B cell (primary cell): ENCODE results near the gene TMEM45A. TPM values are rescaled to one million over a fixed set of nuclear protein-coding genes. Genes with fewer than 3 reads are reported as not detected.

Experiments used
- ATAC-seq: fragments of 200-7000 bp; cut with Tn5 transposase; one replicate; pipeline ENCODE4 v1.10.0; 2021; ENCODE audit warnings: low read depth, mild to moderate bottlenecking, moderate number of reproducible peaks, moderate library complexity
- CTCF ChIA-PET: fragments of 350-600 bp; sonication (Branson Sonifier 250); formaldehyde crosslinking; loops from one replicate; lab custom pipeline; 2021; ENCODE audit warnings: antibody characterized with exemption, inconsistent platforms; lab: Charles Lee
- POLR2A ChIA-PET: fragments of 350-600 bp; sonication (Branson Sonifier 250); formaldehyde crosslinking; loops from one replicate; lab custom pipeline; 2021; ENCODE audit warnings: antibody characterized with exemption; lab: Charles Lee
- DNase-seq: peaks from one replicate; pipeline ENCODE4 v3.0.0; 2013
- H2AFZ ChIP-seq: 2 replicates; pipeline ENCODE4 v1.6.1; 2012; ENCODE audit warnings: mild to moderate bottlenecking, low read depth, low read length; ENCODE audit not compliant: insufficient read depth, poor library complexity, severe bottlenecking
- H3K27ac ChIP-seq, 2 donors: 1 replicate in 1 of 2; 2 replicates in 1 of 2; pipeline ENCODE4 v1.5.1; 2012 to 2013; ENCODE audit warnings: low read length in 2 of 2, mild to moderate bottlenecking in 2 of 2, moderate library complexity in 1 of 2
- H3K27me3 ChIP-seq, 4 experiments: fragments of 200-600 bp in 1 of 4; sonication (generic) in 1 of 4; replicated peaks in 1 of 4; 1 replicate in 2 of 4; 2 replicates in 2 of 4; pipeline versions ENCODE4 v1.6.1 to v1.7.0; 2013 to 2016; ENCODE audit warnings: low read length in 3 of 4, mild to moderate bottlenecking in 2 of 4, mixed read lengths in 1 of 4, moderate library complexity in 1 of 4; ENCODE audit not compliant: insufficient read depth in 4 of 4, control insufficient read depth in 3 of 4; ENCODE audit errors: control extremely low read depth in 1 of 4
- H3K36me3 ChIP-seq, 2 experiments: replicated peaks in 1 of 2; 1 replicate in 1 of 2; 2 replicates in 1 of 2; pipeline versions ENCODE4 v1.6.1 to v1.7.1; 2013; ENCODE audit warnings: low read length in 1 of 2; ENCODE audit not compliant: insufficient read depth in 2 of 2, control insufficient read depth in 1 of 2; ENCODE audit errors: control extremely low read depth in 1 of 2, extremely low read depth in 1 of 2
- H3K4me1 ChIP-seq, 2 donors: fragments of 200-600 bp in 1 of 2; sonication (generic) in 1 of 2; 1 replicate in 1 of 2; 2 replicates in 1 of 2; pipeline versions ENCODE4 v1.5.1 to v1.6.1; 2013 to 2017; ENCODE audit warnings: low read length in 2 of 2; ENCODE audit not compliant: control insufficient read depth in 2 of 2, insufficient read depth in 2 of 2
- H3K4me2 ChIP-seq: replicated peaks from 2 replicates; pipeline ENCODE3; 2012; ENCODE audit warnings: mild to moderate bottlenecking, low read depth, low read length; ENCODE audit not compliant: poor library complexity, severe bottlenecking
- H3K4me3 ChIP-seq, 5 experiments: fragments of 200-600 bp in 1 of 5; sonication (generic) in 1 of 5; 1 replicate in 3 of 5; 2 replicates in 2 of 5; pipeline versions ENCODE4 v1.5.1 to v1.7.0; 2011 to 2016; ENCODE audit warnings: low read length in 4 of 5, mild to moderate bottlenecking in 4 of 5, low read depth in 2 of 5, control low read depth in 1 of 5, moderate library complexity in 1 of 5; ENCODE audit not compliant: insufficient read depth in 1 of 5; ENCODE audit errors: control extremely low read depth in 1 of 5, extremely low read depth in 1 of 5
- H3K79me2 ChIP-seq: fragments of 200-600 bp; sonication (generic); one replicate; pipeline ENCODE4 v1.6.0; 2016; ENCODE audit warnings: low read length; ENCODE audit not compliant: control insufficient read depth, insufficient read depth
- H3K9ac ChIP-seq: fragments of 200-600 bp; sonication (generic); 2 replicates; pipeline ENCODE4 v1.6.1; 2017; ENCODE audit warnings: mild to moderate bottlenecking, low read length, moderate library complexity
- H3K9me3 ChIP-seq, 3 donors: one replicate each; pipeline versions ENCODE4 v1.6.1 to v1.7.1; 2013; ENCODE audit warnings: low read length in 2 of 3; ENCODE audit not compliant: control insufficient read depth in 2 of 3, insufficient read depth in 1 of 3; ENCODE audit errors: control extremely low read depth in 1 of 3
- H4K20me1 ChIP-seq: 2 replicates; pipeline ENCODE4 v1.6.0; 2012; ENCODE audit warnings: mild to moderate bottlenecking, low read length; ENCODE audit not compliant: insufficient read depth, control insufficient read depth, poor library complexity, severe bottlenecking
- H3K27ac Mint-ChIP-seq: one replicate; pipeline ENCODE4 v1.8.0; 2021; ENCODE audit warnings: mixed read lengths
- H3K27me3 Mint-ChIP-seq: one replicate; pipeline ENCODE4 v1.8.0; 2021; ENCODE audit warnings: mixed read lengths
- H3K4me1 Mint-ChIP-seq: one replicate; pipeline ENCODE4 v1.8.0; 2021; ENCODE audit warnings: mixed read lengths
- H3K4me3 Mint-ChIP-seq: one replicate; pipeline ENCODE4 v1.8.0; 2021; ENCODE audit warnings: mixed read lengths
- H3K9me3 Mint-ChIP-seq: one replicate; pipeline ENCODE4 v1.8.0; 2022; ENCODE audit warnings: mixed read lengths; ENCODE audit not compliant: insufficient read depth
- EZH2 ChIP-seq: IDR thresholded peaks from 2 replicates; pipeline ENCODE4 v1.6.1; 2012; ENCODE audit warnings: borderline replicate concordance, low read depth, mild to moderate bottlenecking, moderate library complexity, low read length; ENCODE audit not compliant: insufficient read depth, poor library complexity, severe bottlenecking
- WGBS: methylation state at CpG from one replicate; pipeline ENCODE4 v1.1.5; 2013; ENCODE audit warnings: missing lambda C conversion rate; ENCODE audit not compliant: insufficient coverage; 5-methylcytosine and 5-hydroxymethylcytosine counted together
- intact Hi-C: fragments of 100-400 bp; cut with micrococcal nuclease; formaldehyde crosslinking; loops from one replicate; pipeline ENCODE4 v1.10.0; 2022
- polyA plus RNA-seq: library from polyadenylated mRNA; depleted of rRNA; stranded (reverse); fragments of >200 nt; gene quantifications from 2 replicates; pipeline ENCODE4 v1.2.3, GENCODE V29; 2012
- total RNA-seq, 2 donors: library from RNA; stranded (reverse); fragments of 120-200 nt in 1 of 2; gene quantifications; 1 replicate in 1 of 2; 2 replicates in 1 of 2; pipeline versions ENCODE4 v1.2.3 to v1.2.4, GENCODE V29; 2013 to 2022
- TF ChIP-seq, protein P1 (sequence below): fragments of 200-600 bp; IDR thresholded peaks from one replicate; pipeline ENCODE4 v1.8.0; 2022; ENCODE audit warnings: antibody characterized with exemption, mild to moderate bottlenecking

Gene TMEM45A
- total and polyA plus RNA-seq, 2 donors (not counting 1 experiment from before 2014, with no cell fraction given): 0.20 TPM; not detected in 1

DNA sequence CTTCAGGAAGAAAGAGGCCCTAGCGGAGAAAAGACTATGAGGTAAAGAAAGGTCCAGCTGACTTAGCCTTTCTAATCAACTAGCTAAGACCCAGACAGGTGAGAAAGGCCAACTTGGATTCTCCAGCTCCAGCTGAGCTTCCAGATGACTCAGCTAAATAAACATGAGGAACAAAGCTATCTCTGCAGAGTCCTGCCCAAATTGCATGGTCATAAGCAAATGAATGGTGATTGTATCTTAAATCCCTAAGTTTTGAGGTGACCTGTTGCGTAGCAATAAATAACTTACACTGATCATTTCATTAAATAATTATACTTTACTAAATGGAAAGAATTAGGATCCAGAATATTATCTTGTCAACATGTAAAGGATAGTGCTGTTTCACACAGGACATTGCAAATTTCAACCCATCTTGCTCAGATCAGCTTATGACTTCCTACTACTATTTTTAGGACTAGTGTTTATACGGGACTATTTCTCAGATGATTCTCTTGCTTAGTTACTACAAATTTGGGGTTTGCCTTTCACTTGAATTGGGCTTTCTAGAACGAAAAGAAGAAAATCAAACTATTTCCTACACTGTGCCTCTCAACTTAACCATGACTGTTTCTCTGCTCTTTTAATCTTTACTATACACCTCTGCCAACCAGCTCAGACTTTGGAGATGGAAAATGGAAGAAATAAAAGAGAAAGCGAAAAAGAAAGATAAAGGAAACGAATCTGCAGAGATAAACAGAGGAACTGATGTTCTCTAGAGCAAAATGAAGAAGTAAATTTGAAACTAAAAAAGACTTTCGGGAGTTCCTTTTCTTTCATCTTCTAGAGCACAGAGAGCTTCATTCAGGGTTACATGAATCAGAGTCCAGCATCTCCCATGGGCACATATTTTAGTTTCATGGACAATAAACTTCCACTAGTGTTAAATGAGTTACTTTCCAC is 110.4 kb downstream of the TMEM45A start:
- Mint-ChIP-seq H3K4me1 (peaks cover 25% of the 10 kb centered on the region), H3K4me3 (peak overlapping the region; percentile 87), H3K27me3 (peaks cover 8% of the 10 kb centered on the region), H3K9me3 (no peaks in the 10 kb centered on the region), H3K27ac (peak overlapping the region; percentile 93)
- H3K27ac ChIP-seq: peak overlapping the region; percentile 72 to 80
- H3K9ac ChIP-seq: peak overlapping the region; percentile 57
- H4K20me1 ChIP-seq: no peaks in the 10 kb centered on the region
- ChIA-PET CTCF (interaction anchor here (3.1 kb wide), 1 partner anchor 12 kb away, joined by 29 read pairs; no protein-coding TSS in a partner anchor), POLR2A (interaction anchor here (0.5 kb wide), 1 partner anchor 811 kb away, joined by 3 read pairs; no protein-coding TSS in a partner anchor)
- peaks cover 17 to 22% of the 10 kb centered on the region in 2 donors for H3K4me1 ChIP-seq
- H3K9me3 ChIP-seq: peaks cover 0 to 8% (median 0%) of the 10 kb centered on the region in 3 donors
- peak; percentile 68 for DNase-seq
- H3K27me3 ChIP-seq: peaks cover 0 to 9% (median 0%) of the 10 kb centered on the region in 4 experiments
- peak overlapping the region; percentile 66 for H3K4me2 ChIP-seq
- peak overlapping the region; percentile 77 for H2AFZ ChIP-seq
- ATAC-seq: peak; percentile 77
- peak overlapping the region; percentile 31 to 59 (median 46) for H3K4me3 ChIP-seq
- TF ChIP-seq EZH2: no peak
- TF ChIP-seq, protein P1, sequence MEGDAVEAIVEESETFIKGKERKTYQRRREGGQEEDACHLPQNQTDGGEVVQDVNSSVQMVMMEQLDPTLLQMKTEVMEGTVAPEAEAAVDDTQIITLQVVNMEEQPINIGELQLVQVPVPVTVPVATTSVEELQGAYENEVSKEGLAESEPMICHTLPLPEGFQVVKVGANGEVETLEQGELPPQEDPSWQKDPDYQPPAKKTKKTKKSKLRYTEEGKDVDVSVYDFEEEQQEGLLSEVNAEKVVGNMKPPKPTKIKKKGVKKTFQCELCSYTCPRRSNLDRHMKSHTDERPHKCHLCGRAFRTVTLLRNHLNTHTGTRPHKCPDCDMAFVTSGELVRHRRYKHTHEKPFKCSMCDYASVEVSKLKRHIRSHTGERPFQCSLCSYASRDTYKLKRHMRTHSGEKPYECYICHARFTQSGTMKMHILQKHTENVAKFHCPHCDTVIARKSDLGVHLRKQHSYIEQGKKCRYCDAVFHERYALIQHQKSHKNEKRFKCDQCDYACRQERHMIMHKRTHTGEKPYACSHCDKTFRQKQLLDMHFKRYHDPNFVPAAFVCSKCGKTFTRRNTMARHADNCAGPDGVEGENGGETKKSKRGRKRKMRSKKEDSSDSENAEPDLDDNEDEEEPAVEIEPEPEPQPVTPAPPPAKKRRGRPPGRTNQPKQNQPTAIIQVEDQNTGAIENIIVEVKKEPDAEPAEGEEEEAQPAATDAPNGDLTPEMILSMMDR: no peak
- no peaks in the 10 kb centered on the region for H3K79me2 ChIP-seq
- WGBS: 0% methylated on average over 1 of the region's 7 CpGs
- H3K36me3 ChIP-seq: no peaks in the 10 kb centered on the region
- intact Hi-C loops: loop anchor here (1.0 to 2.0 kb wide), 2 partner anchors 107 to 342 kb away; partner anchors contain the start of genes TBC1D23 and TFG
